CD4-positive, alpha-beta T cell treated with Interleukin-6 for 4 hours (primary cell): ENCODE measurements around the gene HPS1.

Experiments
- DNase-seq: peaks from one replicate; pipeline ENCODE4 v3.0.0-alpha.2; 2020; ENCODE audit warnings: mixed read lengths

Gene HPS1

DNA sequence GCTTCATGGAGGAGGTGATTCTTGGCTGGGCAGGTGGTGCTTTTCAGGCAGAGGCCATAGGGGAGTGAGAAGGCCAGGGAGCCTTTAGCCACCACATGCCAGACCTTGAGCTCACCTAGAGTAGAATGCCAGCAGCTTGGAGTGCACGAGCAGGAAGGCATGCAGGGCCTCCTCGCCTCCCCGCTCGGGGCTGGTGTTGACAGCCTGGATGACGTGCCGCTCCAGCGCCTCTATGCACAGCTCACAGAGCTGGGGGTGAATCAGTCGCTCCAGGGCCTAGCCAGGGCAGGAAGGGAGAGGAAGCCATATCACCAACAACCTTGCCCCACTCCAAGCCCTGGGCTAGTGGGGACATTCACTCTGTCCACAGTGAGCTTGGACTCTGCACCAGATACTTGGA lies 15.7 kb downstream of the HPS1 start:
- no peak for DNase-seq

DNA sequence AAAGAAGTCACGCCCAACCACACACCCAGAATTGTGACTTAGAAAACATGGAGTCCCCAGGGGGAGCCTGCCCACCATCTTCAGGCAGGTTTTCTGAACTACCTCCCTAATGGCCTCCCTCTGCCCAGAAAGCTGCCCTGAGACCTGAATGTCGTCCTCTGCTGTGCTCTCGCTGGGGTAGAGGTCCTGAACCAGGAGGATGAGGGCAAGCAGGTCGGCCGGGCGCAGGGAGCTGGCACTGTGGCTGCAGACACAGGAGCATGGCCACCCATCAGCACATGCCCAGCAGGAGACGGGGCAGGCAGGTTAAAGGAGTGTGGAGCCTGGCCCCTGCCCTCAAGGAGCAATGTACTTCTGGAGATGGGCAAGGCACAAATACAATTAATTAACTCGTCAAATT lies 16.3 kb downstream of the HPS1 start:
- no peak for DNase-seq

DNA sequence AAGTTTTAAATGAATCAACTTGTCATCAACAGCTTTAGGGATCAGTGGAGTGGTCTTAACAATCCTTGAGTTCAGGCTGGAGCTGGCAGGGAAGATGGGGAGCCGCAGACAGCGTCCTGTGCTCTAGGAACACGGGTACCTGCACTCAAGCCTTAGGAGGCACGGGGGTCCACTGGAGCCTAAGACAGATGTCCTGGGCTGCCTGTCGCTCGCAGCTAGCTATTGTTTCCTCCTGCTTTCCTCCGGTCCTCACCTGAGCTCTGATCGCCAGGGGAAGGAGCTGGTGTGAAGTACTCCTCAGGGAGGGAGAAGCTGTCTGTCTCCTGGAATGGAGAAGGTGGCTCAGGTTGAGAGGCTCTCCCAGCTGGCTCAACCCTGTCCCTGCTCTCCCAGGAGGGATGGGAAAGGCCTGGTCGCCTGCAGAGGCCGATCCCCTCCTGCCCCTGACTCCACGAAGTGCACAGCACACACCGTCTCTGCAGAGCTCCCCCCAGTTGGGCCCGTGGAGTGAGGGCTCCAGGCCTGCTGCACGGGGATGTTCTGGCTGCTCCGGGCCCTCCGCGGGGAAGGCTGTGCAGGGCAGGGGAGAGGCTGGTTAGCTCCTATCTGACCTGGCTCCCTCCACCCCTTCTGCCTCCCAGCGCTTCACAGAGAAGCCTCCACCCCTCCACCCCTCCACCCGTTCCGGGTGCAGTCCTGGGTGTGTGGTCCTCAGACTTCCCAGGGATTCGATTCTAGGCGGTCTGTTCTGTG lies 17.2 kb downstream of the HPS1 start:
- DNase-seq, result no peak

DNA sequence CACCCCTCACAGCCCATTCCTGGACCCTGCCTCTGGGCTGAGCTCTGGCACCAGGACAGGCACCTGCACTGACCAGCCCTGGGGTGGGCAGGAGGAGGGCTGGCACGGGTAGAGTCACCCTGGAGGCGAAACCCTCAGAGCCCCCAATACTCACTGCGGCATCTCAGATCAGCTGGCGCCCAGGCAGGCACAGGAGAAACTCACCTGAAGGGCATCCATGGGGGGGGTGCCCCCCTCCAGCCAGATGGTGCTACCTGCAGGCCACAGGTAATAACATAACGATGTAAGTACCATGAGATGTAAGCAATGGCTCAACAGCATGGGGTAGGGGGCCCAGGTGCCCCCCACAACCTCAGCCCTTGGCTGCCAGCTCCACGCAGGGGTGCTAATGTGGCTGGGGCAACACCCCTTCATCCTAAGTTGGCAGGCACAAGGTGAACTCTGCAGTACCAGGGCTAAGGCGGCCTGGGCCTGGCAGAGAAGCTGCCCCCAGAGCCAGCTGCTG lies 19.7 kb downstream of the HPS1 start:
- DNase-seq, result no peak

DNA sequence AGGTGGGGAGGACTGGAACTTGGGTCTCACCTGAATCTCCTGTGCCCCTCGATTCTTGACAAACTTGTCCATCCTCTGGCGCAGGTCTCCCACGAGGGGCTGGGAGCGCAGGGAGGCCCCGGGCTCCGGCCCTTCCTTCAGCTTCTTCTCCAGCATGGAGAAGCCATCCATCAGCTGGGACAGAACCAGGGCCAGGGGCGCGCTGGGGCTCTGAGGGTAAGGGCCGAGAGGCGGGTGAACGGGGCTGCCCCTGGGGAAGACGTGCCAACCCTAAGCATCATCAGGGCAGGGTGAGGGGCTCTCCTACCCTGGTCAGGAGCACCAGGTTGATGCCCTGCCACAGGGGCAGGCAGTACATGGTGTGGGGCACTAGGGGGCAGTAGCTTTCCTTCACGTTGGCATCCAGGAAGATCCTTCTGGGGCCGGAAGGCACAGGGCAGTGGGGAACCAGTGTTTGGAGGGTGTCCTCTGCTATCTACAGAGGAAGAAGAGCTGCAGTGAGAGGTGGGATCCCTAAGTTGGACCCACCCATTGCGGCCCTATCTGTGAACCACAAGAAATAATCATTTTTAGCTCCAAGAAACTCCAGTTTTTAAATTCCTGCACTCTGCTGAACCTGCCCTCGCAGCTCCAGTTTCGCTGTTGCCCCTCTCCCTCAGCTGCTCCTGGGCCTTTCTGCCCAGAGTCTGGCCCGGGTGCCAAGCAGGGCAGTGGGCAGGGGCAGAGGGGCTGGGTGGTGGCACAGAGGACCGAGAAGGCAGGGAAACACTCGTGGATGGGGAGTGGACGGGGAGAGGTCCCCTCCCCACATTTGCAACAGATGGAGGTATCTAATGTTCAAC lies 21.0 kb downstream of the HPS1 start:
- peak; percentile 57 for DNase-seq

DNA sequence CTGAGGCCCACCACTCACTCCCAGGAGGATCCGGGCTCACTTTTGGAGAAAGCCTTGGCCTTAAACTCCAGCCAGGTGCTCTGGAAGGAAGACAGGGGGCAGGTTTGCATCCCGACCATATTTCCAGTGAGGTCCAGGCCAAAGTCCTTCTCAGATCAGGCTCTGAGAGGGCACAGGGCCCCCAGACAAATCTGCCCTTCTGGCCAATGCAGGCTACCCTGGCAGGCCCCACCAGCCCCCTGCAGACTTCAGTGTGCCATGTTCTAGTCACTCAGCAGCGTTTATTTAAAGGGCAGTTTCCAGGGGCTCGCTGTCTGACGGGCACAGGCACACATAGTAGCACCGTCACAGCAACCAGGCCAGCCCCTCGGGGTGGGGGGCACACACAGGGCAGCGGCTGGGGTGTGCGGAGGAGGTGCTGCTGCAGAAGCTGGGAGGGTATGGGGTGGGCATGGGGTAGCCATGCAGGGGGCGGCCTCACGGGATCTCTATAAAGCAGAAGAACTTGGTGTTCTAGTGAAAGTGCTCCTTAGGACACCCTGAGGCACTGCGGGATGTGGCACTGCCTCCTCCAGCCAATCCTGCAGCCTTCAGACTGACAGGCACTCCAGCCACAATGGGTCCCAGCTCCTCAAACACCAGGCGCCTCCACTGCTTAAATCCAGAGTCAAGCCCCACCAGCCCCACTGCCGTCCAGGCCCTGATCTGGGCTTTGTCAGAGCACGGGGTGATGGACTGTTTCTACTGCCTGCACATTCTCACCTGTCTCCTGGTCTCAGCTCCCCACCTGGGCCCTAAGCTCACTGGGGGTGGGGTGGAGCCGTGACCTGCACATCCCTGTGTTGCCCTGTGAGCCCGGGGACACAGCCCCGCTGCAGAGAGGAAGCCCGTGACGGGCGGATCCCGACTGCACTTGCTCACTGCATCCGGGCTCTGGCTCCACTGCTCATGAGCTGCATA lies 22.2 kb downstream of the HPS1 start:
- no peak for DNase-seq

DNA sequence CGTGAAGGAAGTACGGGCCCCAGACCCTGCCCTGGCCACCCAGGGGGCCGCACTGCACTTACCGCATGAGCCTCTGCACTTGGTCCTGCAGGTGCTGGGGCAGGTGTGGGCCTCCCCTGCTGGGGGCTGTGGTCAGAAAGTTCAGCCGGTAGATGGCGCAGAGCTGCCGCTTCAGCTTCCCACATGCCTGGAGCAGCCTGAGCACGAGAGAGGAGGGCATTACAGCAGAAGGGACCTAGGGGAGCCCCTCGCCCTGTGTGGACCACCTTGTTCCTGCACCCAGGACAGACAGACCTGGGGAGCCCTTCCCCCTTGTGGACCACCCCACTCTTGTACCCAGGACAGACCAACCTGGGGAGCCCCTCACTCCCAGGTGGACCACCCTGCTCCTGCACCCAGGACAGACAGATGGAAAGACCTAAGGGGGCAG lies 23.0 kb downstream of the HPS1 start:
- DNase-seq, result no peak

DNA sequence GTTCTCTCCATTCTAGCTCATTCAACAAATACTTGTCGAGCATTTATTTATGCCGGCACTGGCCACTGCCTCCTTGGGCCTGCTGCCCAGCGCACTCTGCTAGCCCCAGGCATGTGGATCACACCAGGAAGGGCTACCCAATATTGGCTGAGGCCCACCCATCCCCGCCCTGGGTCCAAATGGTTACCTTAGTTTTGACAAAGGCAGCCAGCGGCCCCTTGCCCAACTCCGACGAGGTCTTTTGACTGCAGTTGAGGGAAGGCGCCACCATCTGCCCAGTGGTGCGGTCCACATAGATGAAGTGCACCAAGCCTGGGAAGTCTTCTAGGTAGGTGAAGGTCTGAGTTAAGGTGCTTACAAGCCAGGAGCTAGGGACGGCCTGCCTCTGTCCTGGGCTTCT lies 24.6 kb downstream of the HPS1 start:
- no peak for DNase-seq

DNA sequence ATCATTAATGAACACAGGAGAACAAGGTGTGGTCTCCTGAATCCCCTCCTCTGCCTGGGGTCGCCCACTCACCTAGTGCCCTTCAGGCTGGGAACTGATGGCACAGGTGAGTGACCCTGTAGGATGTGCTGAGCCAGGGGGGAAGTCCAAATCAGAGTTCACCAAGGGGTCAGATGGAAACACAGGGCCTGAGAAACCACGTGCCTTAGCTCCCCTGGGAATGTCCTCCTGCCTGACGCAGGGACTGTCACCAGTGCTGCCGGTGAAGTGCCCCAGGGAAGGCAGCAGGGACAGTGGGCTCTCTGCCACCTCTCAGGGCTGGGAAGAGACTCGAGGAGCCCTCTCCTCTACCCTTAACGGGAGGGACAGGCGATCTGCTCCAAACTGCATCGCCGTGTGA lies 25.9 kb downstream of the HPS1 start:
- no peak for DNase-seq

DNA sequence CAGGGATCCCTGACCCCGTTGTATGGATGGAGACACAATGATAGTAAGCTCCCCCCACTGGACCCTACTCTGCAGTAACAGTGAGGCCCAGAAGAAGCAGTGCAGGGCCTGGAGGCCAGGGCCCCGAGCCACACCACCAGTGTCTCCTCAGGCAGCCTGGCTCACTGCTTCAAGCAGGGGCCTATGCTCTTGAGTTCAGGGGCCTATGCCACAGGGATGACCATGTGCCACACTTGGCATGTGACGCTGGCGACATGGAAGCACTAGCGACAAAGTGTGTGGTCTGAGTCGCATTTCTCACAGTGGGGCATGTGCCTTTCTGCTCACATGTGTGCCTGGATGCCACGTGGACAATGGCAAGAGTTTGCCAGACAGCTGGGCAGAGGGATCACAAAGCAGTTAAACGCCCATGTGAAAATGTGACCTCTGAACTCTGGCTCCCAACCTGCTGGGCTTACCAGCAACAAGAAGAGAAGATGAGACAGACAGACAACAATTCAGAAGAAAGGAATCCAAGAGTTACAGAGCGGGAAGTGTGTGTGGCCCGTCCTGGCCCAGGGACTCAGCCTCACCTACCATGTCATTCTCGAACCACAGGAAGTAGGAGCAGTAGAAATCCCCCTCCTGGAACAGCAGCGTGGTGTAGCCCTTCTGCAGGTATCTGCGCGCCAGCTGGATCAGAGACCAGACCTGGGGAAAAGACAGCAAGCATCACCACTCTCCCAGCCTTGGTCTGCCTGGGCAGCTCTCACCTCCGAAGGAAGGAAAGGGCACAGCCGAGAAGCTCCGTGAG lies 27.1 kb downstream of the HPS1 start:
- DNase-seq, result no peak

DNA sequence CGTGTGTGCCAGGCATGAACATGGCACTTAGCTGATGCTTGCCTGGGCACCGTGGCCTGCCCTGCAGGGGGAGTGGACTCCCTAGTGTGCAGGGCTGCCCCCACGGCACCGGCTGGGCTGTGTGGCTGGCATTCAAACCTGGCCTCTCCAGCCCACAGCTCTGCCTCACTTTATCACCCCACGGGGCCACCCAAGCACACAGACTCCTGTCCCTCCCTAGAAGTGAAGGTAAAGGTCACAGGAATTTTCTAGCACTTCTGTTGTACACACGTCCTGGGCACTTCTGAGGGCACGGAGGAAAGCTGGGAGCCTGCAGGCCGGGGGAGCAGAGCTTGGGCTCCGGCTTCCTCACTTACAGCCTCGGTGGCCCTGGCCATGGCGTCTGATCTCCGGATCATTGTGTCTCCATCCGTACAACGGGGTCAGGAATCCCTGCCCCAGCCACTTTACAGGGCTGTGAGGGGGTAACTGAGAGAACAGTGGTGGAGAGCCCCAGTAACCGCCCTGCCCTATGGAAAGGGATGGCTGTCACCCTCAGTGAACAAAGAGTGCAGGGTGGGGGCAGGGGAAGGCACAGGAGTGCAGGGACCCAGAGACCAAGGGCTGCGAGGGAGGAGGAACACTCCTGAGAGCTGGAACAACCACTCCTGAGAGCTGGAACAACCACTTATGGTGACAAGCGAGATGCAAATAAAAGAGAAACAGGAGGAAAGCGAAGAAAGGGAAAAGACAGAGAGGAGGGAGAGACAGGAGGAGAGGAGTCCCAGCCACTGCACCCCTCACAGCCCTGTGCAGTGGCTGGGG lies 27.9 kb downstream of the HPS1 start:
- no peak for DNase-seq

DNA sequence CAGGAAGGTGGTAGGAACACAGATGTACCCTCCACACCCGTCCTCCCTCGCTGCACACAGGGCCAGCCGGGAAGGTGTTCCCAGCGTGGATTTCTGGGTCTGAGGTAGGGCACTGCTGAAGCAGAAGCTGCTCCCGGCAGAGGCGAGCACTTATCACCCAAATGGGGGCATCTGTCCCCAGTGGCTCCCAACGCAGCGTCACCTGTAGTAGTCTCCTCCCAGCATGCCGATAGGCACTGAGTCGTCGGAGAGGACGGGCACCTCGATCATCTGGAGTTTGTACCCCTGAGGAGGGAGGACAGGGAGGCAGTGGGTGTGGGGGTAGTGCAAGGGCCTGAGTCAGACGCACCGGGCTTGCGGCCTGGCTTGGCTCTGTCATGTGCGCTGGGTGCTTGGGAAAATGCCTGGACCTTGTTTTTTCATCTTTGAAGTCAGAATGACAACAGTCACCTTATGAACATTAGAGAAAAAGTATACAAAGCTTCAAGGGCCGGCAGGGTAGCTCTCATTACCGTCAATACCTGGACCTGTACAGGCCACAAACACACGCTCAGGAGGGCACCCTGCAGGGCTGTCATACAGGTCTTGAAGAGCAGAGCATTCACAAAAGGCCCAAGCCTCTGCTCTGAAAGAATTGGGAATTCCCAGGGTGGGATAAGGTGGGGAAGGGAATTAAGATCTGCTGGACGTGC lies 28.6 kb downstream of the HPS1 start:
- DNase-seq, result no peak

DNA sequence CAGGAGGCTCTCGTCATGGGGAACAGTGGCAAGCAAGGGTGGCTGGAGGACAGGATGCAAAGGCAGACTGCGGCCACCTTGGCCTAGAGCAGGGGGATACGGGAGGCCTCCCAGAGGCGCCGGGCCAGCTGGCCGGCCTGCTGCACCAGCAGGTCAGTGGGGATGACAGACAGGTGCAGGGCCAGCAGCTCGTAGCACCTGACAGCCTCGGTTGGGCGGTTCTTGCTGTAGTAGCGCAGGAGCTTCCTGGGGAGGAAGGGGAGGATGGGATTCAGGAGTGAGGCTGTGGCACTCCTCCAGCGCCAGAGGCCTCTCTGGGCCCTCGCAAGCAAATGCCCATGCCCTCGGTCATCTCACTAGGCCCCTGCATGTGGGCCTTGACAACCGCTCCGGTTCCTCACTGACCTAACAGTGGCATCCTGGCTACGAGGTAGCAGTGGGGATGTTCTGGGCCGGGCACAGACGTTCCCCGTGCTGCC lies 29.2 kb downstream of the HPS1 start:
- DNase-seq, result no peak

DNA sequence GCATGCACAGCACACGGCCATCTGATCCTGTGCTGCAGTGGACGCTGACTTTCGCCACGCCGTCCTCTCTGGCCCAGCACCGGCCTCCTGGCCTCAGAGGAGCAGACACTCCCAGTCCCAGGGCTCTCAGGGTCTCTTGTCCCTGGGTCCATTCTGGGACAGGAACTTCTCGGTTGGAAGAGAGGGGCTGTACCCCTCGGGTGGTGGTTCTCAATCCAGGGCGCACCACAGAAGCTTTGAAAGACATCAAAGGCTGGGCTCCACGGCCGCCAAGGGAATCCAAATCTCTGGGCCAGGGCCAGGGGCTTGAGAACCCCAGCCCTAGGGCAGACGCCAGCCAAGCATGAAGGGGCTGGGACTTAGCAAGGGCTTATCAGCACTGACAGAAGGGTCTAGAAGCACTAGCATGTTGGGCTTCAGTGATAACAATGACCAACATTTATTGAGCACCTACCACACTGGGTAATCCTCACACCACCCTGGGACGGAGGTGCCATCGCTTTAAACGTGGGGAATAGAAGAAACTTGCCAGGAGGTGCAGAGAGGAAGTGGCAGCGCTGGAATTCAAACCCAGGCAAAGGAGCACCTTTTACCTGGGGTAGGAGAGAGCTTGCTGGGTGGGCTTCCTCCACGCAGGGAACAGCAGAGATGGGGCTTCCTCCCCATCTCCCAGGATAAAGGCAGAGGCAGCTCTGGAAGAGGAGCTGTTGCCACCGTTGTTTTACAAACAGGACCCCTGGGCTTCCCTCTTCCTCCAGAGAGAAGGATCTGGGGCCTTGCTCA lies 29.9 kb downstream of the HPS1 start:
- DNase-seq, result no peak

DNA sequence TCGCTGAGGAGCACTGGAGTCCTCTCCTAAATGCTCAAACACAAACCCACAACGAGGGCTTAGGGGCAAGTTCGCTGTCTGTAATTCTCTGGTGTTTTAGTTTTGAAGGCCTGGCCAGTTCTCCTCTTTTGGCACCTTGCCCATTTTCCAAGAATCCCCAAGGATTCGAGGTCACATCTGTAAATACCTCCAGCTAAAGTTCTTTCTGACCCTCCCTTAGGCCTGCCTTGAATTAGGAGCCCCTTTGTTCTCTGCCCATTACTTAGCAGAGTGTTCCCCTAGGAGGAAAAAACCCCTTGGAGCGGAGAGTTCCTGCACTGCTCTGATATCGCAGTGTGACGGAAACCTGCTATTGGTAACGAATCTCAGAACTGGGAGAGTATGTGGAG lies 31.0 kb downstream of the HPS1 start:
- DNase-seq, result no peak

DNA sequence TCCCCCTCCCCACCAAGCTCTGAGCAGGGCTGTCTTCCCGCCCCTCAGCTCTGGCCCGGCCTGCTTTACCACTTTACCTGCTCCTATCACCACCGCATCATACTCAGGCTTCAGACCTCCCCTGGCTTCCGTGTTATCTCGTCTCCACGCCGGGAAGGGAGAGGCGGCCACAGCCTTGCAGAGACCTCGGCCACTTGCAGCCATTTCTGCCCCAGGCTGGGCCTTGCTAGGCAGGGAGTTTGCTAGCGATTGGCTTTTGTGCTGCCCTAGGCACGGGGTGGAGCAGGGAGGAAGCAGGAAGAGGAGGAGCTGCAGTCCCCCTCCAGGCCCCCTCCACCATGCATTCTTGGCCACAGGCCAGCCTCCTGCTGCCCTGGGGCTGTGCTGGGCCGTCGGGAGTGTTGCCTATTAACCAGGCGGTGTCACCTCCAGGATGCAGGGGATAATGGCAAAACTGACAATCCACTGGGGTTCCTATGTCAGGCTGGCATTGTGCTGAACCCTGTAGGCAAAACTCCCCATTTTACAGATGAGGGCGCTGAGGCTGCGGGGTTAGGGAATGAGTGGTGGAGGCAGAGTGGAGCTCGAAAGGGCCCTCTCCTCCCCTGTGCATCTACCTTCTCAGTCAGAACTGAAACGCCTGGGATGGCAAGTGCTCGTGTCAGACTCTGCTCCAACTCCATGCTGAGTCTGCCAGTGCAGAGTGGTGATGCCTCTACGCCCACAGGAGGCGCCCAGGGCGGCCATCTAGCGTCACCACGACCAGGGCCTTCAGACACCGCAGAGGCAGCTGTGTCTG lies 31.6 kb downstream of the HPS1 start, which contains the start of gene PYROXD2:
PYROXD2 (minus strand) TSS at position 251 of the 799 bp plus-strand sequence; CDS start at position 204, 47 bp downstream.
- DNase-seq, result peak; percentile 79

DNA sequence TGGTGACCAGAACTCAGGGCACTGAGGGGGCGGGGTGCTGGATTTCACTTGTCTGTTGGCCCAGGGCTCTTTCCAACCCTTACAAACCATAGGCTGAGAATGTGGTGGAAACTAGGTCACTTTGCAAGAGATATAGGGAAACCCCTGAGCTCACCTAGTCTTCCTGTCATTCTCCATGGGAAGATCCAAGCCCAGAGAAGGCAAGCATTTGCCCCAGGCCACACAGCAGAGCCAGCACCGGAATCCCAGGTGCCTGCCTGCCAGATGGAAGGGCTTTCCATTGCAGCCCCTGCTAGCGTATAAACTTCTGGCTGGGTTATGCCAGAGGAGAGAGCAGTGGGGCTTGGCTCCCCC lies 32.2 kb downstream of the HPS1 start:
- DNase-seq, result no peak

DNA sequence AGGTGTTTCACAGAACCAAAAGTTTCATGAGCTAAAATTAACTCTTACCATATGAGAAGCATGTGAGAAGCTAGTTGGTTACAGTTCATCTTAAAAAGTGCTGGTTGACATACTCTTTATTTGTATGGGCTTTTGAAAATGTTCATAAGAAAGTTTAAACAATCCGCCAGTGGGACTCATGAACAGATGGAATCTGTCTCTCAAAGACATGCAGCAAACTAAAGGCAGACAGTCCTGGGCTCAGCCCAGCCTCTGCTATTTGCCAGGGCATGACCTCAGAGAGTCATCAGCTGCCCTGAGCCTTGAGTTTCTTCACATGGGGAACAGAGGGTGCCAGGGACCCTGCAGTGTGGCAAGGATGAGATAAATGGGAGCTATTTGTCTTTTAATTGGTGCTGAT lies 35.0 kb downstream of the HPS1 start:
- DNase-seq, result no peak

DNA sequence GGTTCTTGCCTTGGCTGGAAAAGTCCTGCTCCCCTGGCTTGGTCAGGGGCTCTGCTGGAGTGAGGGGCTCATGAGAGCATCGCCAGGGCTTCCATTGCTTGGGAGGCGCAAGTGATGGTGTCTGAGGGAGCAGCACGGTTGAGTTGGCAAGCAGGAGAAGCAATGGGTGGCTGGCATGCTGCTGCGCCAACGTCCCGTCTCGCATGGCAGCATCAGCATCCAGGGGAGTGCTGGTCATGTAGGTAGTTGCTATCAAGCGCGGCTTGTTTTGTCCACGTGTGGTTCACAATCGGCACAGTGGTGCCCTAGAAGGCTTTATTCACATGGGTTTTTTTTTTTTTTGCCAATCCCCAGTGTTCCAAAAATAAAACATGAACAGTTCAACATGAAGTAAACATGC lies 35.6 kb downstream of the HPS1 start:
- no peak for DNase-seq
